HG02642 (cell line): Measurements from ENCODE around the gene METTL23.

ENCODE experiments used
- ATAC-seq: cut with Tn5 transposase; IDR thresholded peaks from one replicate; pipeline ENCODE4 v1.9.1; 2021; ENCODE audit warnings: mild to moderate bottlenecking; ENCODE audit not compliant: unreplicated experiment, poor library complexity

METTL23 gene

GRCh38 chr17:76726776-76727718 is at the start of gene METTL23:
TSS of gene METTL23 (plus strand) at chr17:76726839. CDS start at chr17:76729711, 2,872 bp downstream.
- ATAC-seq: peak; percentile 48

GRCh38 chr17:76677406-76677805 is 49.2 kb upstream of the METTL23 start:
- no peak for ATAC-seq

- ATAC-seq: no peak
Observed at GRCh38 chr17:76678330-76678729, 48.3 kb upstream of the METTL23 start.

- no peak for ATAC-seq
Observed at GRCh38 chr17:76679239-76679638, 47.4 kb upstream of the METTL23 start.

GRCh38 chr17:76681222-76682137 is 45.2 kb upstream of the METTL23 start:
- no peak for ATAC-seq

- ATAC-seq: no peak
Observed at GRCh38 chr17:76682296-76682695, 44.3 kb upstream of the METTL23 start.

- no peak for ATAC-seq
Observed at GRCh38 chr17:76683011-76683755, 43.5 kb upstream of the METTL23 start.

GRCh38 chr17:76683921-76684745 is 42.5 kb upstream of the METTL23 start:
- no peak for ATAC-seq

GRCh38 chr17:76684756-76685155 is 41.9 kb upstream of the METTL23 start:
- no peak for ATAC-seq

- no peak for ATAC-seq
Observed at GRCh38 chr17:76685366-76685765, 41.3 kb upstream of the METTL23 start.

- no peak for ATAC-seq
Observed at GRCh38 chr17:76685846-76686245, 40.8 kb upstream of the METTL23 start.

GRCh38 chr17:76686538-76687297 is 39.9 kb upstream of the METTL23 start:
- ATAC-seq: no peak

GRCh38 chr17:76687298-76688164 is 39.1 kb upstream of the METTL23 start:
- ATAC-seq: no peak

GRCh38 chr17:76688165-76688622 is 38.4 kb upstream of the METTL23 start:
- no peak for ATAC-seq

- no peak for ATAC-seq
Observed at GRCh38 chr17:76689859-76690258, 36.8 kb upstream of the METTL23 start.

GRCh38 chr17:76690596-76691280 is 35.9 kb upstream of the METTL23 start:
- ATAC-seq: no peak
